DOHH2 (cell line): ENCODE measurements around the gene SBNO2.

Experiments used
- H3F3A ChIP-seq: fragments of 200-600 bp; sonication (generic), shearing (Covaris generic); 2 replicates; pipeline ENCODE4 v1.6.0; 2016; ENCODE audit warnings: antibody characterized with exemption, mild to moderate bottlenecking; ENCODE audit not compliant: control insufficient read depth, insufficient read depth
- H3K27ac ChIP-seq: fragments of 200-600 bp; sonication (generic); 2 replicates; pipeline ENCODE4 v1.5.1; 2014; ENCODE audit warnings: low read depth, mild to moderate bottlenecking, low read length, moderate library complexity
- H3K27me3 ChIP-seq: fragments of 200-600 bp; sonication (generic); 2 replicates; pipeline ENCODE4 v1.6.1; 2014; ENCODE audit warnings: mild to moderate bottlenecking, low read length, mixed read lengths; ENCODE audit not compliant: control insufficient read depth
- H3K36me3 ChIP-seq: fragments of 200-600 bp; sonication (generic); 2 replicates; pipeline ENCODE4 v1.6.1; 2014; ENCODE audit warnings: mild to moderate bottlenecking, low read length, moderate library complexity, mixed read lengths; ENCODE audit not compliant: control insufficient read depth
- H3K4me1 ChIP-seq: fragments of 200-600 bp; sonication (generic); 2 replicates; pipeline ENCODE4 v1.6.1; 2014; ENCODE audit warnings: mild to moderate bottlenecking, low read length, mixed read lengths; ENCODE audit not compliant: control insufficient read depth
- H3K4me2 ChIP-seq: fragments of 200-600 bp; sonication (generic); 2 replicates; pipeline ENCODE4 v1.6.0; 2014; ENCODE audit warnings: mild to moderate bottlenecking, low read length, moderate library complexity
- H3K4me3 ChIP-seq: fragments of 200-600 bp; sonication (generic); 2 replicates; pipeline ENCODE4 v1.5.1; 2014; ENCODE audit warnings: mild to moderate bottlenecking, low read length, mixed read lengths
- H3K79me2 ChIP-seq: fragments of 200-600 bp; sonication (generic); 2 replicates; pipeline ENCODE4 v1.6.1; 2014; ENCODE audit warnings: mild to moderate bottlenecking, low read length, mixed read lengths; ENCODE audit not compliant: control insufficient read depth
- H3K9me2 ChIP-seq: fragments of 200-600 bp; sonication (generic); replicated peaks from 2 replicates; pipeline ENCODE4 v1.6.1; 2014; ENCODE audit warnings: mild to moderate bottlenecking, low read length, mixed read lengths; ENCODE audit not compliant: control insufficient read depth
- H3K9me3 ChIP-seq: fragments of 200-600 bp; sonication (generic); 2 replicates; pipeline ENCODE4 v1.6.1; 2014; ENCODE audit warnings: antibody characterized with exemption, low read length, mixed read lengths; ENCODE audit not compliant: control insufficient read depth, insufficient read depth
- H4K20me1 ChIP-seq: fragments of 200-600 bp; sonication (generic); 2 replicates; pipeline ENCODE4 v1.6.0; 2014; ENCODE audit warnings: low read depth, mild to moderate bottlenecking, antibody characterized with exemption, low read length, moderate library complexity; ENCODE audit not compliant: control insufficient read depth, insufficient read depth
- CTCF ChIP-seq: fragments of 200-600 bp; sonication (generic); IDR thresholded peaks from one replicate; pipeline ENCODE4 v1.5.1; 2014; ENCODE audit warnings: antibody characterized with exemption, mild to moderate bottlenecking, low read depth, low read length; ENCODE audit not compliant: poor library complexity, severe bottlenecking
- EZH2phosphoT487 ChIP-seq: fragments of 200-600 bp; sonication (generic); IDR thresholded peaks from 2 replicates; pipeline ENCODE4 v1.6.1; 2017; ENCODE audit warnings: borderline replicate concordance, mild to moderate bottlenecking, antibody characterized with exemption, low read length, moderate library complexity, mixed read lengths

SBNO2 gene

GRCh38 chr19:1080360-1081161 lies 93.5 kb downstream of the SBNO2 start:
- Histone ChIP-seq H3K36me3 (peaks cover 79% of the 10 kb centered on the region), H3K4me3 (no peak overlapping the region), H4K20me1 (peaks cover 4% of the 10 kb centered on the region; the same call in 1 of the 2 replicates), H3K79me2 (peaks cover 19% of the 10 kb centered on the region), H3K27me3 (no peaks in the 10 kb centered on the region), H3F3A (peaks cover 13% of the 10 kb centered on the region), H3K4me1 (peaks cover 39% of the 10 kb centered on the region), H3K27ac (no peak overlapping the region), H3K9me2 (no peaks in the 10 kb centered on the region), H3K9me3 (no peaks in the 10 kb centered on the region), H3K4me2 (no peak overlapping the region)
- TF ChIP-seq CTCF, result no peak
- no peak for TF ChIP-seq EZH2phosphoT487

- no peaks in the 10 kb centered on the region for H3K9me2 ChIP-seq
- H3K9me3 ChIP-seq, result no peaks in the 10 kb centered on the region
- H3K4me3 ChIP-seq, result no peak overlapping the region
- no peak overlapping the region for H3K27ac ChIP-seq
- H3K36me3 ChIP-seq, result peaks cover 78% of the 10 kb centered on the region
- H4K20me1 ChIP-seq, result peaks cover 4% of the 10 kb centered on the region; the same call in 1 of the 2 replicates
- H3K4me1 ChIP-seq, result peaks cover 47% of the 10 kb centered on the region
- no peak for TF ChIP-seq EZH2phosphoT487
- no peak for TF ChIP-seq CTCF
- no peak overlapping the region for H3K4me2 ChIP-seq
- peaks cover 16% of the 10 kb centered on the region for H3F3A ChIP-seq
- H3K79me2 ChIP-seq, result peaks cover 24% of the 10 kb centered on the region
- no peaks in the 10 kb centered on the region for H3K27me3 ChIP-seq
Measured at GRCh38 chr19:1079566-1080111, 94.4 kb downstream of the SBNO2 start.

- Histone ChIP-seq H3K27me3 (no peaks in the 10 kb centered on the region), H3K27ac (peak overlapping the region; percentile 89), H3K79me2 (peaks cover 39% of the 10 kb centered on the region), H4K20me1 (no peaks in the 10 kb centered on the region), H3K9me3 (no peaks in the 10 kb centered on the region), H3K4me1 (peaks cover 54% of the 10 kb centered on the region), H3K4me3 (peak overlapping the region; percentile 51), H3K36me3 (peaks cover 77% of the 10 kb centered on the region), H3F3A (peaks cover 26% of the 10 kb centered on the region), H3K4me2 (peak overlapping the region; percentile 66), H3K9me2 (no peaks in the 10 kb centered on the region)
- TF ChIP-seq CTCF (no peak), EZH2phosphoT487 (no peak)
Measured at GRCh38 chr19:1076951-1077350, 97.1 kb downstream of the SBNO2 start.
